Fibroblast of lung (primary cell): ENCODE measurements around the gene PHGDH. TPM values are rescaled to one million over a fixed set of nuclear protein-coding genes. Genes with fewer than 3 reads are reported as not detected.

ENCODE experiments used
- DNase-seq, 2 donors: peaks; one replicate each; pipeline versions ENCODE4 v3.0.0 to v3.0.0-alpha.2; 2010; ENCODE audit warnings: low read depth in 2 of 2
- H2AFZ ChIP-seq: 2 replicates; pipeline ENCODE4 v1.5.1; 2012; ENCODE audit warnings: low read length, control low read depth, inconsistent platforms
- H3K27ac ChIP-seq: 2 replicates; pipeline ENCODE4 v1.5.1; 2011; ENCODE audit warnings: low read length, control low read depth; ENCODE audit not compliant: insufficient read depth
- H3K27me3 ChIP-seq: 2 replicates; pipeline ENCODE4 v1.5.1; 2011; ENCODE audit warnings: mild to moderate bottlenecking, low read length; ENCODE audit not compliant: control insufficient read depth, insufficient read depth
- H3K36me3 ChIP-seq: 2 replicates; pipeline ENCODE4 v1.5.1; 2011; ENCODE audit warnings: low read length; ENCODE audit not compliant: control insufficient read depth, insufficient read depth
- H3K4me1 ChIP-seq: 2 replicates; pipeline ENCODE4 v1.5.1; 2011; ENCODE audit warnings: low read length; ENCODE audit not compliant: control insufficient read depth, insufficient read depth; ENCODE audit errors: extremely low read depth
- H3K4me2 ChIP-seq: 2 replicates; pipeline ENCODE4 v1.5.1; 2011; ENCODE audit warnings: low read length, control low read depth; ENCODE audit not compliant: insufficient read depth; ENCODE audit errors: extremely low read depth
- H3K4me3 ChIP-seq, 4 experiments: fragments of 200-600 bp in 1 of 4; sonication (generic) in 1 of 4; replicated peaks in 1 of 4; 2 replicates each; pipeline ENCODE4 v1.5.1; 2011 to 2016; ENCODE audit warnings: low read length in 4 of 4, low read depth in 3 of 4, mild to moderate bottlenecking in 3 of 4, control low read depth in 2 of 4, inconsistent platforms in 1 of 4, mixed read lengths in 1 of 4; ENCODE audit not compliant: insufficient read depth in 1 of 4; ENCODE audit errors: control extremely low read depth in 1 of 4
- H3K79me2 ChIP-seq: 2 replicates; pipeline ENCODE4 v1.5.1; 2012; ENCODE audit warnings: mild to moderate bottlenecking, low read length, inconsistent platforms; ENCODE audit not compliant: control insufficient read depth, insufficient read depth
- H3K9ac ChIP-seq: 2 replicates; pipeline ENCODE4 v1.5.1; 2011; ENCODE audit warnings: mild to moderate bottlenecking, low read length, control low read depth; ENCODE audit not compliant: insufficient read depth
- H3K9me3 ChIP-seq: 2 replicates; pipeline ENCODE4 v1.5.1; 2012; ENCODE audit warnings: low read depth, low read length; ENCODE audit not compliant: control insufficient read depth, insufficient read depth
- H4K20me1 ChIP-seq: 2 replicates; pipeline ENCODE4 v1.5.1; 2011; ENCODE audit warnings: low read length; ENCODE audit not compliant: control insufficient read depth, insufficient read depth; ENCODE audit errors: extremely low read depth
- CTCF ChIP-seq, 2 donors: IDR thresholded peaks in 1 of 2; conservative IDR thresholded peaks in 1 of 2; 1 replicate in 1 of 2; 2 replicates in 1 of 2; pipeline ENCODE4 v1.5.1; 2011 to 2012; ENCODE audit warnings: low read length in 2 of 2, control low read depth in 1 of 2, inconsistent platforms in 1 of 2, low read depth in 1 of 2, mild to moderate bottlenecking in 1 of 2
- EZH2 ChIP-seq: IDR thresholded peaks from 2 replicates; pipeline ENCODE4 v1.5.1; 2012; ENCODE audit warnings: low read length, control low read depth, mild to moderate bottlenecking; ENCODE audit errors: missing control alignments
- polyA plus RNA-seq, 2 donors: library from polyadenylated mRNA; depleted of rRNA in 1 of 2; stranded (reverse) in 1 of 2; unstranded in 1 of 2; fragments of >200 nt; gene quantifications; 2 replicates each; pipeline ENCODE4 v1.2.1, GENCODE V29; 2011 to 2012; ENCODE audit warnings: missing spikeins in 1 of 2
- total RNA-seq: library from RNA; depleted of rRNA; stranded (reverse); fragments of >200 nt; gene quantifications from 2 replicates; pipeline ENCODE4 v1.2.1, GENCODE V29; 2014

The PHGDH gene
- total and polyA plus RNA-seq, 2 donors (not counting 1 experiment from before 2014, with no cell fraction given): 44.3 to 201 TPM

GRCh38 chr1:119712342-119713038, 756 bp downstream of the PHGDH start:
- peak overlapping the region; percentile 65 to 95 (median 83) for H3K4me3 ChIP-seq
- peak overlapping the region; percentile 35 for H3K27ac ChIP-seq
- peaks cover 9% of the 10 kb centered on the region for H3K27me3 ChIP-seq
- H4K20me1 ChIP-seq: no peaks in the 10 kb centered on the region
- H3K79me2 ChIP-seq: peaks cover 8% of the 10 kb centered on the region
- TF ChIP-seq CTCF (conservative IDR thresholded peaks at IDR 0.05 in 1 of 2, IDR thresholded peaks at IDR 0.05 in 1 of 2; ENCODE audit: low read depth in 1 of 2, low read length in 2 of 2) (no peak), EZH2 (no peak)
- peak overlapping the region; percentile 69 for H3K4me2 ChIP-seq
- no peaks in the 10 kb centered on the region for H3K4me1 ChIP-seq
- H2AFZ ChIP-seq: peak overlapping the region; percentile 52
- H3K9me3 ChIP-seq: no peaks in the 10 kb centered on the region
- peak overlapping the region; percentile 60 for H3K9ac ChIP-seq
- H3K36me3 ChIP-seq: no peaks in the 10 kb centered on the region
- peak; percentile 88 to 94 for DNase-seq

GRCh38 chr1:119713039-119713748, 1.5 kb downstream of the PHGDH start:
- Histone ChIP-seq H3K4me1 (no peaks in the 10 kb centered on the region), H2AFZ (no peak overlapping the region), H3K27ac (peak overlapping the region; percentile 35)

More at GRCh38 chr1:119713039-119713748, 1.5 kb downstream of the PHGDH start:
- Histone ChIP-seq H3K79me2 (peaks cover 8% of the 10 kb centered on the region), H3K9ac (no peak overlapping the region), H4K20me1 (no peaks in the 10 kb centered on the region), H3K27me3 (peaks cover 9% of the 10 kb centered on the region), H3K4me3 (peak overlapping the region; percentile 52 to 95 (median 70)), H3K36me3 (no peaks in the 10 kb centered on the region), H3K9me3 (no peaks in the 10 kb centered on the region), H3K4me2 (peak overlapping the region; percentile 60)
- DNase-seq: peak; percentile 42 to 54
- TF ChIP-seq CTCF (conservative IDR thresholded peaks at IDR 0.05 in 1 of 2, IDR thresholded peaks at IDR 0.05 in 1 of 2; ENCODE audit: low read depth in 1 of 2, low read length in 2 of 2) (no peak), EZH2 (no peak)
